Retinal pigment epithelial cell (primary cell): ENCODE results near the gene LRRC66.

Experiments used
- DNase-seq: peaks from one replicate; pipeline ENCODE4 v3.0.0-alpha.2; 2010; ENCODE audit warnings: low read depth
- H3K4me3 ChIP-seq: 2 replicates; pipeline ENCODE4 v1.5.1; 2011; ENCODE audit warnings: mild to moderate bottlenecking, low read length, control low read depth, moderate library complexity
- CTCF ChIP-seq: conservative IDR thresholded peaks from 2 replicates; pipeline ENCODE4 v1.5.1; 2011; ENCODE audit warnings: low read depth, low read length, control low read depth, inconsistent platforms

Gene LRRC66

GRCh38 chr4:52051615-52052474, 31.7 kb upstream of the LRRC66 start:
- H3K4me3 ChIP-seq = peak overlapping the region; percentile 77
- peak; percentile 61 for DNase-seq
- no peak for TF ChIP-seq CTCF

GRCh38 chr4:52051213-52051614, 31.1 kb upstream of the LRRC66 start, which contains the start of gene SPATA18:
Gene SPATA18 (plus strand): TSS chr4:52051304. CDS start chr4:52051705, 401 bp downstream.
- peak within 1 kb of the TSS; percentile 77 for H3K4me3 ChIP-seq
- DNase-seq = no peak
- no peak for TF ChIP-seq CTCF

- DNase-seq = no peak
- no peak for TF ChIP-seq CTCF
- no peak overlapping the region for H3K4me3 ChIP-seq
Observed at GRCh38 chr4:52049266-52049665, 29.1 kb upstream of the LRRC66 start.

- TF ChIP-seq CTCF = no peak
- no peak overlapping the region for H3K4me3 ChIP-seq
- no peak for DNase-seq
Observed at GRCh38 chr4:52045028-52045427, 24.9 kb upstream of the LRRC66 start.

- H3K4me3 ChIP-seq = peak within 1 kb of the TSS; percentile 81
- TF ChIP-seq CTCF = no peak
- DNase-seq = no peak
Observed at GRCh38 chr4:52038103-52038912, 18.1 kb upstream of the LRRC66 start, which contains the start of gene SGCB. Gene SGCB (minus strand): TSS chr4:52038299. CDS start chr4:52038259, 40 bp downstream.

GRCh38 chr4:52037689-52038102, 17.5 kb upstream of the LRRC66 start:
- H3K4me3 ChIP-seq = peak overlapping the region; percentile 81
- no peak for DNase-seq
- no peak for TF ChIP-seq CTCF
